Measurements from ENCODE around the gene CD274.
"Not testable (repeated sequence)": the region's sequence is repeated elsewhere in the genome, so short reads cannot be mapped to it uniquely, and the experiment has no call there.

The CD274 gene

GRCh38 chr9:5470122-5470521, 19.8 kb downstream of the CD274 start:
- no peak for DNase-seq

- DNase-seq, result no peak
These were observed 20.5 kb downstream of the CD274 start for GRCh38 chr9:5470816-5471215.

- not testable (repeated sequence) for DNase-seq
These were observed 25.3 kb downstream of the CD274 start for GRCh38 chr9:5475611-5476010.

- DNase-seq, result no peak
These were observed 27.9 kb downstream of the CD274 start for GRCh38 chr9:5478206-5478605.

GRCh38 chr9:5479994-5480694, 29.8 kb downstream of the CD274 start:
- DNase-seq, result no peak

GRCh38 chr9:5480919-5481318, 30.6 kb downstream of the CD274 start:
- no peak for DNase-seq

- DNase-seq, result no peak
These were observed 31.1 kb downstream of the CD274 start for GRCh38 chr9:5481322-5482040.

GRCh38 chr9:5482194-5482593, 31.9 kb downstream of the CD274 start:
- no peak for DNase-seq

GRCh38 chr9:5483306-5483705, 33.0 kb downstream of the CD274 start:
- DNase-seq, result no peak

GRCh38 chr9:5485378-5486085, 35.2 kb downstream of the CD274 start:
- no peak for DNase-seq

- DNase-seq, result no peak
These were observed 36.6 kb downstream of the CD274 start for GRCh38 chr9:5486988-5487387.

- no peak for DNase-seq
These were observed 38.1 kb downstream of the CD274 start for GRCh38 chr9:5488221-5489008.

- DNase-seq, result no peak
These were observed 39.5 kb downstream of the CD274 start for GRCh38 chr9:5489630-5490490.

GRCh38 chr9:5492965-5493678, 42.8 kb downstream of the CD274 start:
- no peak for DNase-seq

GRCh38 chr9:5493679-5494511, 43.6 kb downstream of the CD274 start:
- DNase-seq, result no peak

GRCh38 chr9:5494765-5495164, 44.4 kb downstream of the CD274 start:
- not testable (repeated sequence) for DNase-seq

- DNase-seq, result no peak
These were observed 48.8 kb downstream of the CD274 start for GRCh38 chr9:5499157-5499556.

GRCh38 chr9:5499889-5500398, 49.6 kb downstream of the CD274 start:
- DNase-seq, result no peak

GRCh38 chr9:5500441-5501235, 50.3 kb downstream of the CD274 start:
- no peak for DNase-seq
